T-helper 2 cell treated with Interferon-gamma antibody and Interleukin-4, amounts not matched to agents 5 μg/mL and 100 μg/mL, for 36 hours (primary cell): Measurements from ENCODE around the gene FEV.

ENCODE experiments used
- DNase-seq: peaks from one replicate; pipeline ENCODE4 v3.0.0; 2021; ENCODE audit warnings: low spot score
- H3K27ac Mint-ChIP-seq: one replicate; pipeline ENCODE4 v1.8.0; 2021; ENCODE audit warnings: mild to moderate bottlenecking, mixed read lengths
- H3K27me3 Mint-ChIP-seq: one replicate; pipeline ENCODE4 v1.8.0; 2021; ENCODE audit warnings: low read depth, mixed read lengths
- H3K36me3 Mint-ChIP-seq: one replicate; pipeline ENCODE4 v1.8.0; 2021; ENCODE audit warnings: low read depth, mixed read lengths
- H3K4me1 Mint-ChIP-seq: one replicate; pipeline ENCODE4 v1.8.0; 2021; ENCODE audit warnings: low read depth, mixed read lengths
- H3K4me3 Mint-ChIP-seq: one replicate; pipeline ENCODE4 v1.8.0; 2022; ENCODE audit warnings: mild to moderate bottlenecking, moderate library complexity, mixed read lengths
- H3K9me3 Mint-ChIP-seq: one replicate; pipeline ENCODE4 v1.8.0; 2021; ENCODE audit warnings: mixed read lengths

FEV gene

GRCh38 chr2:218983263-218983933 lies 1.6 kb downstream of the FEV start:
- no peak for DNase-seq
- no peak overlapping the region for H3K4me3 Mint-ChIP-seq
- peaks cover 11% of the 10 kb centered on the region for H3K4me1 Mint-ChIP-seq
- peaks cover 78% of the 10 kb centered on the region for H3K27me3 Mint-ChIP-seq
- H3K27ac Mint-ChIP-seq, result no peak overlapping the region
- peaks cover 2% of the 10 kb centered on the region for H3K36me3 Mint-ChIP-seq
- no peaks in the 10 kb centered on the region for H3K9me3 Mint-ChIP-seq

GRCh38 chr2:218982586-218983262 lies 2.3 kb downstream of the FEV start:
- DNase-seq, result no peak
- Mint-ChIP-seq H3K4me3 (no peak overlapping the region), H3K27me3 (peaks cover 80% of the 10 kb centered on the region), H3K36me3 (peaks cover 2% of the 10 kb centered on the region), H3K9me3 (no peaks in the 10 kb centered on the region), H3K4me1 (peaks cover 11% of the 10 kb centered on the region), H3K27ac (no peak overlapping the region)

GRCh38 chr2:218981881-218982585 lies 3.0 kb downstream of the FEV start:
- H3K9me3 Mint-ChIP-seq, result no peaks in the 10 kb centered on the region
- DNase-seq, result no peak
- peaks cover 11% of the 10 kb centered on the region for H3K4me1 Mint-ChIP-seq
- no peak overlapping the region for H3K4me3 Mint-ChIP-seq
- H3K27ac Mint-ChIP-seq, result no peak overlapping the region
- peaks cover 77% of the 10 kb centered on the region for H3K27me3 Mint-ChIP-seq
- peaks cover 2% of the 10 kb centered on the region for H3K36me3 Mint-ChIP-seq

GRCh38 chr2:218981390-218981880 lies 3.5 kb downstream of the FEV start:
- Mint-ChIP-seq H3K4me3 (peak overlapping the region; percentile 38), H3K27me3 (peaks cover 75% of the 10 kb centered on the region), H3K27ac (peak overlapping the region; percentile 76), H3K36me3 (peaks cover 2% of the 10 kb centered on the region), H3K4me1 (peaks cover 11% of the 10 kb centered on the region), H3K9me3 (no peaks in the 10 kb centered on the region)
- DNase-seq, result no peak

GRCh38 chr2:218980735-218981389 lies 4.1 kb downstream of the FEV start:
- H3K9me3 Mint-ChIP-seq, result no peaks in the 10 kb centered on the region
- peak overlapping the region; percentile 76 for H3K27ac Mint-ChIP-seq
- H3K36me3 Mint-ChIP-seq, result peaks cover 2% of the 10 kb centered on the region
- H3K27me3 Mint-ChIP-seq, result peaks cover 74% of the 10 kb centered on the region
- DNase-seq, result no peak
- peaks cover 11% of the 10 kb centered on the region for H3K4me1 Mint-ChIP-seq
- peak overlapping the region; percentile 38 for H3K4me3 Mint-ChIP-seq

GRCh38 chr2:218979846-218980734 lies 4.9 kb downstream of the FEV start:
- Mint-ChIP-seq H3K36me3 (peaks cover 2% of the 10 kb centered on the region), H3K27me3 (peaks cover 74% of the 10 kb centered on the region), H3K4me3 (no peak overlapping the region), H3K4me1 (peaks cover 11% of the 10 kb centered on the region), H3K27ac (no peak overlapping the region), H3K9me3 (no peaks in the 10 kb centered on the region)
- DNase-seq, result peak; percentile 71

GRCh38 chr2:218975060-218975777 lies 9.8 kb downstream of the FEV start:
- H3K36me3 Mint-ChIP-seq, result no peaks in the 10 kb centered on the region

GRCh38 chr2:218970894-218971293 lies 14.1 kb downstream of the FEV start:
- Mint-ChIP-seq H3K9me3 (no peaks in the 10 kb centered on the region), H3K4me1 (no peaks in the 10 kb centered on the region), H3K36me3 (no peaks in the 10 kb centered on the region), H3K27ac (no peak overlapping the region), H3K27me3 (peaks cover 39% of the 10 kb centered on the region), H3K4me3 (no peak overlapping the region)
- DNase-seq, result no peak

More at GRCh38 chr2:218975060-218975777, 9.8 kb downstream of the FEV start:
- no peak for DNase-seq
- Mint-ChIP-seq H3K27me3 (peaks cover 60% of the 10 kb centered on the region), H3K4me1 (peaks cover 2% of the 10 kb centered on the region), H3K4me3 (no peak overlapping the region), H3K9me3 (no peaks in the 10 kb centered on the region), H3K27ac (no peak overlapping the region)

- Mint-ChIP-seq H3K27me3 (peaks cover 53% of the 10 kb centered on the region), H3K9me3 (no peaks in the 10 kb centered on the region), H3K27ac (no peak overlapping the region), H3K4me1 (peaks cover 3% of the 10 kb centered on the region), H3K36me3 (peaks cover 2% of the 10 kb centered on the region), H3K4me3 (no peak overlapping the region)
- DNase-seq, result no peak
Measured at GRCh38 chr2:218964041-218964771, 20.8 kb downstream of the FEV start.

GRCh38 chr2:218963601-218964000 lies 21.4 kb downstream of the FEV start:
- H3K4me3 Mint-ChIP-seq, result no peak overlapping the region

GRCh38 chr2:218962859-218963492 lies 22.0 kb downstream of the FEV start:
- peak; percentile 33 for DNase-seq
- Mint-ChIP-seq H3K4me1 (peaks cover 3% of the 10 kb centered on the region), H3K9me3 (no peaks in the 10 kb centered on the region), H3K27me3 (peaks cover 60% of the 10 kb centered on the region), H3K27ac (no peak overlapping the region), H3K36me3 (peaks cover 2% of the 10 kb centered on the region), H3K4me3 (no peak overlapping the region)

More at GRCh38 chr2:218963601-218964000, 21.4 kb downstream of the FEV start:
- peaks cover 3% of the 10 kb centered on the region for H3K4me1 Mint-ChIP-seq
- H3K27me3 Mint-ChIP-seq, result peaks cover 57% of the 10 kb centered on the region
- H3K36me3 Mint-ChIP-seq, result peaks cover 2% of the 10 kb centered on the region
- no peaks in the 10 kb centered on the region for H3K9me3 Mint-ChIP-seq
- H3K27ac Mint-ChIP-seq, result no peak overlapping the region
- no peak for DNase-seq
